Measurements from ENCODE around the gene LAMTOR2. TPM values are rescaled to one million over a fixed set of nuclear protein-coding genes. Genes with fewer than 3 reads are reported as not detected.

LAMTOR2 gene
- total and polyA plus RNA-seq, 9 of the 15 experiments (the other 6 are each of a cell fraction or from before 2014, with no cell fraction given): 39.0 to 161 (median 74.6) TPM

GRCh38 chr1:156020293-156021092 is 34.1 kb upstream of the LAMTOR2 start, which contains the start of gene SSR2 (continued):
- TF ChIP-seq ZNF639 (CRISPR knock-in tag; conservative IDR thresholded peaks at IDR 0.05 in 1 of 2, IDR thresholded peaks at IDR 0.05 in 1 of 2): no peak
- peak; percentile 69 for TF ChIP-seq JUND (IDR thresholded peaks at IDR 0.05; ENCODE audit: borderline replicate concordance, low read depth, low read length)
- TF ChIP-seq JUND (tag; IDR thresholded peaks at IDR 0.05; ENCODE audit: borderline replicate concordance, low read depth, low read length): no peak; the same call in 2 of the 3 replicates
- peak; percentile 88 for TF ChIP-seq SUPT5H (IDR thresholded peaks at IDR 0.05)
- TF ChIP-seq NBN (IDR thresholded peaks at IDR 0.05; ENCODE audit: low read depth): no peak
- no peak for TF ChIP-seq KAT2B (IDR thresholded peaks at IDR 0.05; ENCODE audit: low read depth, low read length)
- no peak for TF ChIP-seq MECOM (CRISPR knock-in tag; IDR thresholded peaks at IDR 0.05)
- TF ChIP-seq ZKSCAN8 (CRISPR knock-in tag; IDR thresholded peaks at IDR 0.05): no peak
- no peak for TF ChIP-seq MTA1 (IDR thresholded peaks at IDR 0.05; ENCODE audit: borderline replicate concordance)
- TF ChIP-seq PHF20 (IDR thresholded peaks at IDR 0.05; ENCODE audit: partially characterized antibody): peak; percentile 14
- no peak for TF ChIP-seq ZNF668 (CRISPR knock-in tag; IDR thresholded peaks at IDR 0.05)
- TF ChIP-seq POLR2AphosphoS5 (IDR thresholded peaks at IDR 0.05; ENCODE audit: control insufficient read depth, insufficient read depth, low read depth, low read length): peak; percentile 88
- no peak for TF ChIP-seq ZNF77 (CRISPR knock-in tag; IDR thresholded peaks at IDR 0.05)
- peak; percentile 48; the same call in 1 of the 2 replicates for TF ChIP-seq PKNOX1 (IDR thresholded peaks at IDR 0.05)
- no peak for TF ChIP-seq PTRF (tag; IDR thresholded peaks at IDR 0.05)
- TF ChIP-seq SMARCC2 (IDR thresholded peaks at IDR 0.05; ENCODE audit: low read depth): no peak
- no peak for TF ChIP-seq ZBTB8A (IDR thresholded peaks at IDR 0.05; ENCODE audit: partially characterized antibody)
- no peak for TF ChIP-seq FOXM1 (IDR thresholded peaks at IDR 0.05; ENCODE audit: low read depth)
- TF ChIP-seq FOXM1 (CRISPR knock-in tag; IDR thresholded peaks at IDR 0.05; ENCODE audit: low read depth): no peak
- no peak for TF ChIP-seq ERF (CRISPR knock-in tag; IDR thresholded peaks at IDR 0.05)
- TF ChIP-seq SMARCA5 (IDR thresholded peaks at IDR 0.05): no peak
- TF ChIP-seq ZNF316 (IDR thresholded peaks at IDR 0.05): no peak
- TF ChIP-seq CEBPZ (IDR thresholded peaks at IDR 0.05; ENCODE audit: borderline replicate concordance, low read depth, low read length): no peak
- no peak for TF ChIP-seq ILF3 (IDR thresholded peaks at IDR 0.05; ENCODE audit: borderline replicate concordance)
